NCI-H345 treated with DMSO at 0.1 percent for 48 hours (cell line): ENCODE data around the gene VPS26B.
"Not testable (repeated sequence)": the region's sequence is repeated elsewhere in the genome, so short reads cannot be mapped to it uniquely, and the experiment has no call there.

Source experiments
- DNase-seq: peaks from one replicate; lab custom pipeline; 2025; ENCODE audit not compliant: unreplicated experiment; lab: John Stamatoyannopoulos, UW

Gene VPS26B

DNA sequence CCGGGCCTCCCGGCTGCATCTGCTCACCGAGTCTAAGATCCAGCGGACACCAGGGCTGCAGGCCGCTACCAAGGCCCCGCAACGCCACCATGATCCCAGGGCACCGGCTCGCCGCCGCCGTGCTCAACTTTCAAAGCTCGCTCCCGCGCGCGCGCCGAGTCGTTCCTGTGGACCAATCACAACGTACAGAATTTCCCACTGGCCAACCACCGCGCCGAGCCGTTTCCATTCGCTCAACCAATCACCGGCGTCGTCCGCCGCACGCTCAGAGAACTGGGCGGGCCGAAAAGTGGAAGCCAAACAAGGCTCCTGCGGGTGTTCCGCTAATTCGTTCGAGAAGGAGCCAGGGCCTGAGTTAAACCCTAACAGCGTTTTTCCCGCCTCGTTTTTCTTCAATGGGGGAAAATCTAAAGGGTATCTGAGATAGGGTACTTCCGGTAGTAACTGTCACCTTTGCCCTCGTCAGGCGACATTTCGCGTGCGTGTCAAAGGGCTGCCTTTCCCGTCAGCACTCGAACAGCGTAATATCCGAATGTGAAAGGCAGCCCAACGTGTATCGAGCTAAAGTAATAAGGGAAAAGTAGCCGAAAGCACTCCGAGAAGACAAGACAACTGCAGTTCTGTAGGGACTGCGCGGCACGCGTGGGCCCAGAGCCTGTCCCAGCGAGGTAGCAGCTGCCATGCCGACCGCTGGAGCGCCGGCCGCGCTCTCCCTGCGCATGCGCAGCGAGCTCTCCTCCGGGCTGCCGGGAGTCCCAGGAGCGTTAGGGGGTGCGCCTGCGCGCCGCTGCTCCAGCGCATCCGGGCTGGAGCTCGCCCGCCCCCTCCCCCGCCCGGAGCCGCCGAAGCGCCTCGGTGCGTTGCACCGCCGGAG lies at the start of gene VPS26B, which contains the start of gene NCAPD3:
Gene VPS26B, plus strand, starts transcription at position 836 of the 874 bp plus-strand sequence. CDS start 452 bp downstream, outside the sequence.
Gene NCAPD3, minus strand, starts transcription at position 132 of the 874 bp plus-strand sequence. Its CDS starts 41 bp downstream, at position 91.
- peak; percentile 94 for DNase-seq

- DNase-seq = no peak
These were observed 48.2 kb upstream of the VPS26B start for GRCh38 chr11:134176284-134176683.

DNA sequence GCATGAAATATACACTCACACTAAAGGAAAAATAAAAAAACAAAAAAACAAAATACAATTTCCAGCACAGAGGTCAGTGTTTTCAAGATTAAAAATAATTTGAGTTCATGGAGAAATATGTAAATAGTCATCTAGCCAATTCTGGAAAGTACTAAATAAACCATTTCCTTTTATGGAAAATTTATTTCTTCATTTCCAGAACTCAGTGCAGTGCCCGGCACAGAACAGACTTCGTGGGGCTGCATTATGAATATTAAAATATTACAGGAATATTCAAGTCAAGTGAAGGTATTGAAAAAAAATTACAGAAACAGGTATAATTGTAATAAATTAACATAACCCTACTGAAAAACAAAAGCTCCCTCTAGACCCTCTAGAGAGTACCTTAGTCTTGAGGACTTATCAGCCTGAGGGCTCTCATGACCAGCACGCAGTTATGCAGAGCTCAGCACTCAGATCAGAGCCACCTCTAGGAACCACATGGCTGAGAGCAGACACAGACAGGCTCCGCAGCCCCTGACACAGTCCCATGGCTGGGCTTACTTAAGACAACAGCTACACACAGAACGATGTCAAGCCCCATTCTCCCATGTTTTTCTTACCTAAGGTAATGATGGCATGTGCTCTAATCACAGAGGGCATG lies 46.3 kb upstream of the VPS26B start:
- no peak for DNase-seq

- no peak for DNase-seq
These were observed 42.8 kb upstream of the VPS26B start for GRCh38 chr11:134181707-134182106.

GRCh38 chr11:134188092-134188491 lies 36.4 kb upstream of the VPS26B start:
- DNase-seq = not testable (repeated sequence)

DNA sequence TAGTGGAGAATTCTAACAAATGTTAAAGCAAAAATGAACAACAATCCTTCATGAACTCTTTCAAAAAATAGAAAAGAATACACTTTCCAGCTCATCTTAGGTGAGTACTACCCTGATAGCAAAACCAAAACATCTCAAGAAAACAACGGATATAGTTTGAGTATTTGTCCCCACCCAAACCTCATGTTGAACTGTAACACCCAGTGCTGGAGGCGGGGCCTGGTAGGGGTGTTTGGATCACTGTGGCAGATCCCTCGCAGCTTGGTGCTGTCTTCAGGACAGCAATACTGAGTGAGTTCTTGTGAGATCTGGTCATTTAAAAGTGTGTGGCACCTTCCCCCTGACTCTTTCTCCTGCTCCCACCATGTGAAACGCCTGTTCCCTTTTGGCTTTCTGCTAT lies 27.7 kb upstream of the VPS26B start:
- DNase-seq = no peak

- DNase-seq = no peak
These were observed 24.9 kb upstream of the VPS26B start for GRCh38 chr11:134199531-134199930.

DNA sequence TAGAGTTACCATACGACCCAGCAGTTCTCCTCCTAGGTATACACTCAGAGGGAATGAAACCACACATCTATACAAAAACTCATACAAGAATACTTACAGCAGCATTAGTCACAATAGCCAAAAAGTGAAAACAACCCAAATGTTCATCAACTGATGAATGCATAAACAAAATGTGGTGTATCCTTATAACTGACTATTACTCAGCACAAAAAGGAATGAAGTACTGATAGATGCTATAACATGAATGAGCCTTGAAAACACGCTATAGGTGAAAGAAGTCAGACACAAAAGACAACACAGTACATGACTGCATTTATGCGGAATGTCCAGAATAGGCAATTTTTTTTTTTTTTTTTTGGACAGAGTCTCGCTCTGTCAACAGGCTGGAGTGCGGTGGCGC lies 23.8 kb upstream of the VPS26B start:
- no peak for DNase-seq

DNA sequence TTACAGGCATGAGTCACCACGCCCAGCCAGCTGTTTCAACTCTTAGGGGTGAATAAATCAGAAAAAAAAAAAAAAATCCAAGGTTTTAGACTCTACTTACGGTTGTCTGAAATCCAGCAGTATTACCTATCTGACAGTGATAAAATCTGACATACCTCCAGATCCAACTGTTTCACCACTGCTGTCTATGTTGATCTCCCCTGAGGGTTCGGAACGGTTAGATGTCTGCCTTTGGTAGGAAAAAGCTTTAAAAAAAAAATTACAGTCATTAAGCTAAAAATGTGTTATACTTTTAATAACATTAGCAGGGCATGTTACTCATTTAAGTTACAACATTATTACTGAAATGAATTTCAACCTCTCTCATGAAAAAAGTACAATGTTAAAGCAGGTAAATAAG lies 21.8 kb upstream of the VPS26B start:
- no peak for DNase-seq

DNA sequence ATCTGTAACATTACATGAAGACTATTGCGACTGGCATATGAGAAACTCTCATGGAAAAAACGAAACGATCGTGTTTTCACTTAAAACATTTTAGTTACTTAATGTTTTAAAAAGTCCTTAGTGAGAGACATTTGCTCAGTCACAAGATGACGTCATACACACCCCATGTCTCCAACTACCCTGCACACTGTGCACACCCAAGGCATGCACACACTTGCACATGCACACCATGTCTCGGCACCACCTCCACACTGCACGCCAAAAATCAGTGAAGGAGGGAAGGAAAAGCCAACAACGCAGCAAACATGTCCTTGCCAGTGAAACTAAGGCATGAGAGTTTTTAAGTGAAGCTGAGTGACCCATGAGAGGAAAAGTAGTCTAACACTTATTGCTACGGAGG lies 18.7 kb upstream of the VPS26B start:
- no peak for DNase-seq

DNA sequence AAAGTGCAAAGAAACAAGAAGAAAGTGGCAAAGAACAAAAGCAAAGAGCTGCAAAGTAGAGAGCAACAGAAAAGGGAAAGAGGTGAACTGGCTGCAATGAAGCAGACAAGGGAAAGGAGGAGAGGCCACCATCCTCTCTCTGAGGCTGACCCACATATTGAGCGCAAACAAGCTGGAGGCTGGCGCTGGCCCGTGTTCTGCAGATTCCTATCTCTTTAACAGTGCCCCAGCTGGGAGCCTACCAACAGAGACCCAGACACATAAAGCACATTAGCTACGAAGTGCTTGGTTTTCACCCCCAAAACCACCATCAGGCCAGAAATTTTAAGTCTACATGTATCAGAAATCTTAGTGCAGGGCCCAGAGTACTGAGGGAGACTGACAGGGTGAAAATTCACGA lies 18.3 kb upstream of the VPS26B start:
- no peak for DNase-seq

GRCh38 chr11:134207538-134208239 lies 16.8 kb upstream of the VPS26B start:
- DNase-seq = no peak

- no peak for DNase-seq
These were observed 8.6 kb upstream of the VPS26B start for GRCh38 chr11:134215836-134216235.

DNA sequence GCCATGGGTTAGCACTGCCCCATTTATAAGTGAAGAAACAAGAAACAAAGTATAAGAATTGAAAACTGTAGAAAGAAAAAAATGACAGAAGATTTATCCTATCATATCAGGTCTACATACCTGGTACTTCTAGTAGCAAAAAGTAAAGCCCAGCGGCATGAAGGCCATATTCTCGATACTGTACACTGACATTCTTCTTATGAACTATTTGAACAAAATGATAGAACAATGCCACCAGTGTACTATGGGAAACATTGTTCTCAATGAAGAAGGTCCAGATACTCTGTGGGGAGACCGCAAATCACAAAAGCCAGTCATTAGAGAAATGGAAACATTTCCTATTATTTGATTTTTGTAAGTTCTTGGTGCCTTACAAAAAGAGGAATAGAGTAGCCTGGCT lies 7.7 kb upstream of the VPS26B start:
- no peak for DNase-seq

GRCh38 chr11:134223121-134223520 lies 1.4 kb upstream of the VPS26B start:
- no peak for DNase-seq

- peak; percentile 42 for DNase-seq
These were observed 516 bp downstream of the VPS26B start for GRCh38 chr11:134224710-134225664.

DNA sequence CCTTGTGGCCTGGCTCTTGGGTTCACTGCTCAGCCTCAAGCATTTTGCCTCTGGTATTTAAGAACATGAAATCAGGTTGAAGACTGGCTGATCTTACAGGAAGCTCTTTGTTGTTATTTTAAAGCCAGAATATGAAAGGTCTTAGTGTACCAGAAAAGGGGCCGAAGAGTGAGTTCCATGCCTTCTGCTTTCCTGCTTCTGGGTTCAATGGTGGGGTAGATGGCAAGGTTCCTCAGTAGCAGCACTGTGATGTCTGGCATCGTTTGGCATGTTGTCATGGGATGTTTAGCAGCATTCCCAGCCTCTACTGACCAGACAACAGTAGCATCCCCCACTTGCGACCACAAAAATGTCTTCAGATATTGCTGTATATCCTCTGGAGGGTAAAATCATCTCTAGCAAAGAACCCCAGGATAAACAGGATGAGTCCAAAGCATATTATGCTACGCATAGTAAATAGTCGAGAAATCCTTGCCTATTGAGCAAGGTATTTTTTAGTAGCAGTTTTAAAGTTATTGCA lies 2.4 kb downstream of the VPS26B start:
- no peak for DNase-seq

GRCh38 chr11:134228625-134229024 lies 4.2 kb downstream of the VPS26B start:
- no peak for DNase-seq

- DNase-seq = no peak
These were observed 4.8 kb downstream of the VPS26B start for GRCh38 chr11:134229126-134229790.

DNA sequence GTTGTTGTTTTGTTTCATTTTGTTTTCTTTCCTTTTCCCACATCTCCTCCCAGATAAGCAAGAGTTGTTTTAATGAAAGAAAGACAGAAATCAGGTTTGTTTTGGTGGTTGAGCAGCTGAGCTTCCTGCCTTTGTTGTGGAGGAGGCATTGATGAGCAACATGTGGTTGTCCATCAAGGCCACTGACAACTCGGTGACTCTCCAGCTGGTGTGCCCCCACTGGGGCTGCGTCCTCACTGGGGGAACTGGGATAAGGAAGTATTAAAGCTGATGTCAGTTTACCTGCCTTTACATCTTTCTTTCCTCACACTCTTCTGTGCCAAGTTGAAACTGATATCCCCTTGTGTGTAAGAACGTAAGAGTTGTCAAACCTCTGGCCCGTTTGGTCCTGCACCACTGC lies 5.9 kb downstream of the VPS26B start:
- no peak for DNase-seq
